Measurements from ENCODE around the gene FAP. TPM values are rescaled to one million over a fixed set of nuclear protein-coding genes. Genes with fewer than 3 reads are reported as not detected.

The FAP gene
- total RNA-seq, 1 experiment from 2014 or later, result 2.3 TPM

Other genes starting within 250 kb of the FAP start
- 0.08 TPM in 1 of 2 replicates, not detected in the other for gene DPP4, start 169.2 kb downstream of the FAP start, total RNA-seq (2014; rRNA removed; shearing (Covaris generic))
- not detected in 2 replicates for gene GCG, start 91.2 kb downstream of the FAP start, total RNA-seq (2014; rRNA removed; shearing (Covaris generic))
- 3.6 and 4.2 TPM in 2 replicates for gene IFIH1, start 75.2 kb upstream of the FAP start, total RNA-seq (2014; rRNA removed; shearing (Covaris generic))
- 5.6 and 5.7 TPM in 2 replicates for gene GCA, start 100.7 kb upstream of the FAP start, total RNA-seq (2014; rRNA removed; shearing (Covaris generic))